SK-N-SH (cell line): ENCODE results near the gene GALNT11. TPM values are rescaled to one million over a fixed set of nuclear protein-coding genes. Genes with fewer than 3 reads are reported as not detected.

ENCODE experiments used
- CTCF ChIA-PET: fragments of 300-600, 350-600 bp; formaldehyde crosslinking; extraction: SDS; loops from one replicate; lab custom pipeline; 2021; lab: Yijun Ruan, JAX
- POLR2A ChIA-PET: fragments of 350-600 bp; sonication (Branson Sonifier 250); formaldehyde crosslinking; extraction: SDS; loops from one replicate; lab custom pipeline; 2020; ENCODE audit warnings: antibody characterized with exemption, inconsistent platforms; lab: Yijun Ruan, JAX
- DNase-seq: peaks from one replicate; pipeline ENCODE4 v3.0.0; 2012
- H2AFZ ChIP-seq: fragments of 200-600 bp; sonication (generic); 2 replicates; pipeline ENCODE4 v1.8.1; 2016; ENCODE audit warnings: antibody characterized with exemption, mild to moderate bottlenecking, low read depth
- H3F3A ChIP-seq: fragments of 200-600 bp; sonication (generic); replicated peaks from 2 replicates; pipeline ENCODE3; 2016; ENCODE audit warnings: antibody characterized with exemption, mild to moderate bottlenecking; ENCODE audit not compliant: insufficient read depth
- H3K27ac ChIP-seq, 2 experiments: fragments of 200-500 bp in 1 of 2; fragments of 200-600 bp in 1 of 2; sonication (Bioruptor generic) in 1 of 2; sonication (generic), shearing (Covaris generic) in 1 of 2; 2 replicates each; pipeline versions ENCODE4 v1.5.1 to v1.6.1; 2014 to 2016; ENCODE audit warnings: low read depth in 2 of 2, inconsistent platforms in 1 of 2, low read length in 1 of 2, mild to moderate bottlenecking in 1 of 2, mixed read lengths in 1 of 2
- H3K27me3 ChIP-seq: fragments of 200-600 bp; sonication (generic), shearing (Covaris generic); 2 replicates; pipeline ENCODE4 v1.6.1; 2016; ENCODE audit warnings: mixed run types; ENCODE audit not compliant: insufficient read depth
- H3K36me3 ChIP-seq, 2 experiments: fragments of 200-500 bp in 1 of 2; fragments of 200-600 bp in 1 of 2; sonication (Bioruptor generic) in 1 of 2; sonication (generic) in 1 of 2; replicated peaks in 1 of 2; 2 replicates each; pipeline versions ENCODE3 to v1.5.1; 2014 to 2016; ENCODE audit warnings: low read length in 1 of 2, mild to moderate bottlenecking in 1 of 2; ENCODE audit not compliant: insufficient read depth in 2 of 2, control insufficient read depth in 1 of 2
- H3K4me1 ChIP-seq, 2 experiments: fragments of 200-500 bp in 1 of 2; fragments of 200-600 bp in 1 of 2; sonication (Bioruptor generic) in 1 of 2; sonication (generic), shearing (Covaris generic) in 1 of 2; 2 replicates each; pipeline versions ENCODE4 v1.5.1 to v1.6.1; 2014 to 2016; ENCODE audit warnings: low read depth in 1 of 2, low read length in 1 of 2, mixed run types in 1 of 2; ENCODE audit not compliant: insufficient read depth in 2 of 2, control insufficient read depth in 1 of 2
- H3K4me2 ChIP-seq: fragments of 200-600 bp; sonication (generic), shearing (Covaris generic); 2 replicates; pipeline ENCODE4 v1.6.1; 2017; ENCODE audit warnings: mixed run types
- H3K4me3 ChIP-seq, 2 experiments: fragments of 200-500 bp in 1 of 2; fragments of 200-600 bp in 1 of 2; sonication (Bioruptor generic) in 1 of 2; sonication (generic), shearing (Covaris generic) in 1 of 2; 2 replicates each; pipeline versions ENCODE4 v1.5.1 to v1.8.1; 2014 to 2016; ENCODE audit warnings: low read depth in 2 of 2, inconsistent platforms in 1 of 2, low read length in 1 of 2, mild to moderate bottlenecking in 1 of 2, mixed read lengths in 1 of 2, moderate library complexity in 1 of 2
- H3K79me2 ChIP-seq: fragments of 200-600 bp; sonication (generic); 2 replicates; pipeline ENCODE4 v1.8.1; 2017; ENCODE audit warnings: mild to moderate bottlenecking; ENCODE audit not compliant: insufficient read depth
- H3K9ac ChIP-seq: fragments of 200-600 bp; sonication (generic); 2 replicates; pipeline ENCODE4 v1.6.1; 2017; ENCODE audit warnings: mixed run types
- H3K9me2 ChIP-seq: fragments of 200-600 bp; sonication (generic); 2 replicates; pipeline ENCODE4 v1.6.1; 2017; ENCODE audit warnings: mixed run types
- H3K9me3 ChIP-seq: fragments of 200-600 bp; sonication (generic); 2 replicates; pipeline ENCODE4 v1.6.1; 2017; ENCODE audit warnings: mixed run types, mild to moderate bottlenecking, moderate library complexity
- H4K20me1 ChIP-seq: fragments of 200-600 bp; sonication (generic); 2 replicates; pipeline ENCODE4 v1.6.1; 2017; ENCODE audit warnings: mild to moderate bottlenecking, mixed run types; ENCODE audit not compliant: insufficient read depth
- CHD2 ChIP-seq: fragments of 150-350 bp; IDR thresholded peaks from 2 replicates; pipeline ENCODE4 v1.6.1; 2018; ENCODE audit warnings: low read length; ENCODE audit not compliant: partially characterized antibody
- FOSL2 ChIP-seq: IDR thresholded peaks from 2 replicates; pipeline ENCODE4 v1.4.0; 2012; ENCODE audit warnings: low read depth, mild to moderate bottlenecking, moderate library complexity, borderline replicate concordance
- FOXM1 ChIP-seq: IDR thresholded peaks from 2 replicates; pipeline ENCODE4 v1.4.0; 2012; ENCODE audit warnings: low read depth, mild to moderate bottlenecking
- GABPA ChIP-seq: IDR thresholded peaks from 2 replicates; pipeline ENCODE4 v1.4.0; 2012; ENCODE audit warnings: low read depth, mild to moderate bottlenecking
- JUND ChIP-seq: IDR thresholded peaks from 2 replicates; pipeline ENCODE4 v1.4.0; 2012
- MAX ChIP-seq: IDR thresholded peaks from 2 replicates; pipeline ENCODE4 v1.4.0; 2012; ENCODE audit warnings: low read depth
- PBX3 ChIP-seq: IDR thresholded peaks from 2 replicates; pipeline ENCODE4; 2012
- SIN3A ChIP-seq: IDR thresholded peaks from 2 replicates; pipeline ENCODE4 v1.6.1; 2012; ENCODE audit warnings: low read depth, mild to moderate bottlenecking, low read length, moderate library complexity, borderline replicate concordance
- TAF1 ChIP-seq: IDR thresholded peaks from 2 replicates; pipeline ENCODE4 v1.6.1; 2012; ENCODE audit warnings: low read depth, mild to moderate bottlenecking, low read length, moderate library complexity, borderline replicate concordance
- USF1 ChIP-seq: IDR thresholded peaks from 2 replicates; pipeline ENCODE4 v1.4.0; 2012; ENCODE audit warnings: low read depth, borderline replicate concordance
- YY1 ChIP-seq: IDR thresholded peaks from 2 replicates; pipeline ENCODE4 v1.4.0; 2012; ENCODE audit warnings: low read depth, mild to moderate bottlenecking
- WGBS: methylation state at CpG from one replicate; pipeline ENCODE4 v1.1.6; 2017; ENCODE audit warnings: low lambda C conversion rate; 5-methylcytosine and 5-hydroxymethylcytosine counted together
- polyA plus RNA-seq, 3 experiments: library from polyadenylated mRNA; depleted of rRNA; stranded (reverse); fragments of >200 nt; gene quantifications; 2 replicates each; pipeline ENCODE4 v1.2.3, GENCODE V29; 2012
- TF ChIP-seq, protein P1 (sequence below): fragments of 150-350 bp; IDR thresholded peaks from 2 replicates; pipeline ENCODE4 v1.6.1; 2017; ENCODE audit warnings: antibody characterized with exemption, low read length, low read depth, borderline replicate concordance
- TF ChIP-seq, protein P2 (sequence below): fragments of 200-600 bp; sonication (generic); IDR thresholded peaks from 2 replicates; pipeline ENCODE4 v1.6.1; 2017; ENCODE audit warnings: antibody characterized with exemption, mild to moderate bottlenecking, moderate library complexity

The GALNT11 gene
- polyA plus RNA-seq, 1 of the 3 experiments (the other 2 are of a cell fraction) = 70.0 TPM

DNA sequence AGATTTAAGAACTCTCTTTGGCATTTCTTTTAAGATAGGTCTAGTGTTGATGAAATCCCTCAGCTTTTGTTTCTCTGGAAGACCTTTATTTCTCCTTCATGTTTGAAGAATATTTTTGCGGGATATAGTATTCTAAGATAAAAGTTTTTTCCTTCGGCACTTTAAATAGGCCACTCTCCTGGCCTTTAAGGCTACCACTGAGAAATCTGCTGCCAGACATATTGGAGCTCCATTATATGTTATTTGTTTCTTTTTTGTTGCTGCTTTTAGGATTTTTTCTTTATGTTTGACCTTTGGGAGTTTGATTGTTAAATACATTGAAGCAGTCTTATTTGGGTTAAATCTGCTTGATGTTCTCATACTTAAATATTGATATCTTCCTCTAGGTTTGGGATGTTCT, 22.6 kb downstream of the GALNT11 start (continued):
- TF ChIP-seq, protein P1, sequence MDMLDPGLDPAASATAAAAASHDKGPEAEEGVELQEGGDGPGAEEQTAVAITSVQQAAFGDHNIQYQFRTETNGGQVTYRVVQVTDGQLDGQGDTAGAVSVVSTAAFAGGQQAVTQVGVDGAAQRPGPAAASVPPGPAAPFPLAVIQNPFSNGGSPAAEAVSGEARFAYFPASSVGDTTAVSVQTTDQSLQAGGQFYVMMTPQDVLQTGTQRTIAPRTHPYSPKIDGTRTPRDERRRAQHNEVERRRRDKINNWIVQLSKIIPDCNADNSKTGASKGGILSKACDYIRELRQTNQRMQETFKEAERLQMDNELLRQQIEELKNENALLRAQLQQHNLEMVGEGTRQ = no peak
- TF ChIP-seq YY1 = no peak
- no peak for TF ChIP-seq CHD2
- TF ChIP-seq JUND = no peak
- no peak for TF ChIP-seq FOXM1

DNA sequence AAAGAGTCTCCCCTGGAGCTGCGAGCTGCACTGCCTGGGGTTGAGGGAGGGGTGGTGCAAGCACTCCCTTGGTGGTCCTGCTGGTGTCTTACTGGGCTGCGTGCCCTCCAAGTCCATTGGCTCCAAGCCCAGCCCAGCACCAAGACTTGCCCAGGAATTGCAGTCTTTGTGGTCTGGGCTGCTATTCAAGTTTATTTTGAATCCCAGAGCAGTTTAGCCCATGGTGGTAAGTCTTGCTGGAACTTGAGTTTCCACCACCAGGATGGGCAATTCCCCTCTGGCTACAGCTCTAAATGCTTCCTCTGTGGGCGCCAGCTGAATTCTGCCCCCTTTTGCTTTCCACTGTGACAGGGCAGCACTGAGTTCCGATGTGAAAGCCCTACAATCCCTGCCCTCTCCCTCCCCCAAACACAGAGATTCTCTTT, 25.1 kb downstream of the GALNT11 start:
- H3K4me2 ChIP-seq = no peak overlapping the region

More for the DNA sequence above, 25.1 kb downstream of the GALNT11 start:
- Histone ChIP-seq H4K20me1 (no peaks in the 10 kb centered on the region), H2AFZ (no peak overlapping the region), H3K9me2 (no peaks in the 10 kb centered on the region), H3K79me2 (peaks cover 42% of the 10 kb centered on the region), H3K36me3 (no peaks in the 10 kb centered on the region), H3K4me1 (peaks cover 4 to 5% of the 10 kb centered on the region in 2 experiments; a peak in 2 of 4 replicates), H3K27ac (no peak overlapping the region), H3K9me3 (no peaks in the 10 kb centered on the region), H3K27me3 (no peaks in the 10 kb centered on the region), H3K4me3 (no peak overlapping the region), H3F3A (no peaks in the 10 kb centered on the region), H3K9ac (no peak overlapping the region)
- WGBS = 96% methylated on average over 4 of the region's 4 CpGs
- DNase-seq = no peak
- POLR2A ChIA-PET = interaction anchor here (0.7 kb wide), 1 partner anchor 10 kb away, joined by 3 read pairs; no protein-coding TSS in a partner anchor
- TF ChIP-seq, protein P2, sequence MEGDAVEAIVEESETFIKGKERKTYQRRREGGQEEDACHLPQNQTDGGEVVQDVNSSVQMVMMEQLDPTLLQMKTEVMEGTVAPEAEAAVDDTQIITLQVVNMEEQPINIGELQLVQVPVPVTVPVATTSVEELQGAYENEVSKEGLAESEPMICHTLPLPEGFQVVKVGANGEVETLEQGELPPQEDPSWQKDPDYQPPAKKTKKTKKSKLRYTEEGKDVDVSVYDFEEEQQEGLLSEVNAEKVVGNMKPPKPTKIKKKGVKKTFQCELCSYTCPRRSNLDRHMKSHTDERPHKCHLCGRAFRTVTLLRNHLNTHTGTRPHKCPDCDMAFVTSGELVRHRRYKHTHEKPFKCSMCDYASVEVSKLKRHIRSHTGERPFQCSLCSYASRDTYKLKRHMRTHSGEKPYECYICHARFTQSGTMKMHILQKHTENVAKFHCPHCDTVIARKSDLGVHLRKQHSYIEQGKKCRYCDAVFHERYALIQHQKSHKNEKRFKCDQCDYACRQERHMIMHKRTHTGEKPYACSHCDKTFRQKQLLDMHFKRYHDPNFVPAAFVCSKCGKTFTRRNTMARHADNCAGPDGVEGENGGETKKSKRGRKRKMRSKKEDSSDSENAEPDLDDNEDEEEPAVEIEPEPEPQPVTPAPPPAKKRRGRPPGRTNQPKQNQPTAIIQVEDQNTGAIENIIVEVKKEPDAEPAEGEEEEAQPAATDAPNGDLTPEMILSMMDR = no peak
- TF ChIP-seq SIN3A (no peak), TAF1 (no peak), FOXM1 (no peak), FOSL2 (no peak), PBX3 (no peak), MAX (no peak), USF1 (no peak), GABPA (no peak)
- CTCF ChIA-PET = interaction anchor here (0.6 kb wide), 1 partner anchor 134 kb away, joined by 3 read pairs; no protein-coding TSS in a partner anchor
